Measurements from ENCODE around the gene CDON.

DNA sequence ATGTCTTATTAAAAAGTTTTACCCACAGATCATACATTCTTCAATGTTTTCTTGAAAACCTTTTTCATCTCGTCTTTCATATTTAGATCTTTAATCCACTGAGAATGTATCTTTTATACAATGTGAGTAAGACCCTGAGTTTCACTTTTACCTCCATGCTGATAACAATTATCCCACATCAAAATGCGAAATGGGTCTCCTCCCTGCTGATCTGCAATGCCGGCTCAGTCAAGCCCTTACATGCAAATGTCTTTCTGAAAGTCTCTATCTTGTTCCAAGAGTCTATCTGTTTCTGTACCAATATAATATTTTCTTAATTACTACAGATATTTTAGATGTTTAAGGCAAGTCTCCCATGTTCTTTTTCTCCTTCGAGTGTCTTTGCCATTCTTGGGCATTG is 50.9 kb downstream of the CDON start:
- TF ChIP-seq, protein P1, sequence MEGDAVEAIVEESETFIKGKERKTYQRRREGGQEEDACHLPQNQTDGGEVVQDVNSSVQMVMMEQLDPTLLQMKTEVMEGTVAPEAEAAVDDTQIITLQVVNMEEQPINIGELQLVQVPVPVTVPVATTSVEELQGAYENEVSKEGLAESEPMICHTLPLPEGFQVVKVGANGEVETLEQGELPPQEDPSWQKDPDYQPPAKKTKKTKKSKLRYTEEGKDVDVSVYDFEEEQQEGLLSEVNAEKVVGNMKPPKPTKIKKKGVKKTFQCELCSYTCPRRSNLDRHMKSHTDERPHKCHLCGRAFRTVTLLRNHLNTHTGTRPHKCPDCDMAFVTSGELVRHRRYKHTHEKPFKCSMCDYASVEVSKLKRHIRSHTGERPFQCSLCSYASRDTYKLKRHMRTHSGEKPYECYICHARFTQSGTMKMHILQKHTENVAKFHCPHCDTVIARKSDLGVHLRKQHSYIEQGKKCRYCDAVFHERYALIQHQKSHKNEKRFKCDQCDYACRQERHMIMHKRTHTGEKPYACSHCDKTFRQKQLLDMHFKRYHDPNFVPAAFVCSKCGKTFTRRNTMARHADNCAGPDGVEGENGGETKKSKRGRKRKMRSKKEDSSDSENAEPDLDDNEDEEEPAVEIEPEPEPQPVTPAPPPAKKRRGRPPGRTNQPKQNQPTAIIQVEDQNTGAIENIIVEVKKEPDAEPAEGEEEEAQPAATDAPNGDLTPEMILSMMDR (IDR thresholded peaks at IDR 0.05): no peak
- TF ChIP-seq POLR2A (IDR thresholded peaks at IDR 0.05; ENCODE audit: low read length) (no peak), EHF (CRISPR knock-in tag; IDR thresholded peaks at IDR 0.05) (no peak), MAX (IDR thresholded peaks at IDR 0.05) (no peak), FOSL2 (IDR thresholded peaks at IDR 0.05) (no peak), FOSL2 (CRISPR knock-in tag; IDR thresholded peaks at IDR 0.05) (no peak), CEBPB (IDR thresholded peaks at IDR 0.05) (no peak), EP300 (IDR thresholded peaks at IDR 0.05) (no peak), KDM1A (IDR thresholded peaks at IDR 0.05; ENCODE audit: low read depth) (no peak), NPAS2 (CRISPR knock-in tag; IDR thresholded peaks at IDR 0.05; ENCODE audit: borderline replicate concordance) (no peak), SREBF2 (IDR thresholded peaks at IDR 0.05) (no peak)
- TF ChIP-seq, protein P2, sequence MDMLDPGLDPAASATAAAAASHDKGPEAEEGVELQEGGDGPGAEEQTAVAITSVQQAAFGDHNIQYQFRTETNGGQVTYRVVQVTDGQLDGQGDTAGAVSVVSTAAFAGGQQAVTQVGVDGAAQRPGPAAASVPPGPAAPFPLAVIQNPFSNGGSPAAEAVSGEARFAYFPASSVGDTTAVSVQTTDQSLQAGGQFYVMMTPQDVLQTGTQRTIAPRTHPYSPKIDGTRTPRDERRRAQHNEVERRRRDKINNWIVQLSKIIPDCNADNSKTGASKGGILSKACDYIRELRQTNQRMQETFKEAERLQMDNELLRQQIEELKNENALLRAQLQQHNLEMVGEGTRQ (IDR thresholded peaks at IDR 0.05): no peak
- TF ChIP-seq, protein P3, sequence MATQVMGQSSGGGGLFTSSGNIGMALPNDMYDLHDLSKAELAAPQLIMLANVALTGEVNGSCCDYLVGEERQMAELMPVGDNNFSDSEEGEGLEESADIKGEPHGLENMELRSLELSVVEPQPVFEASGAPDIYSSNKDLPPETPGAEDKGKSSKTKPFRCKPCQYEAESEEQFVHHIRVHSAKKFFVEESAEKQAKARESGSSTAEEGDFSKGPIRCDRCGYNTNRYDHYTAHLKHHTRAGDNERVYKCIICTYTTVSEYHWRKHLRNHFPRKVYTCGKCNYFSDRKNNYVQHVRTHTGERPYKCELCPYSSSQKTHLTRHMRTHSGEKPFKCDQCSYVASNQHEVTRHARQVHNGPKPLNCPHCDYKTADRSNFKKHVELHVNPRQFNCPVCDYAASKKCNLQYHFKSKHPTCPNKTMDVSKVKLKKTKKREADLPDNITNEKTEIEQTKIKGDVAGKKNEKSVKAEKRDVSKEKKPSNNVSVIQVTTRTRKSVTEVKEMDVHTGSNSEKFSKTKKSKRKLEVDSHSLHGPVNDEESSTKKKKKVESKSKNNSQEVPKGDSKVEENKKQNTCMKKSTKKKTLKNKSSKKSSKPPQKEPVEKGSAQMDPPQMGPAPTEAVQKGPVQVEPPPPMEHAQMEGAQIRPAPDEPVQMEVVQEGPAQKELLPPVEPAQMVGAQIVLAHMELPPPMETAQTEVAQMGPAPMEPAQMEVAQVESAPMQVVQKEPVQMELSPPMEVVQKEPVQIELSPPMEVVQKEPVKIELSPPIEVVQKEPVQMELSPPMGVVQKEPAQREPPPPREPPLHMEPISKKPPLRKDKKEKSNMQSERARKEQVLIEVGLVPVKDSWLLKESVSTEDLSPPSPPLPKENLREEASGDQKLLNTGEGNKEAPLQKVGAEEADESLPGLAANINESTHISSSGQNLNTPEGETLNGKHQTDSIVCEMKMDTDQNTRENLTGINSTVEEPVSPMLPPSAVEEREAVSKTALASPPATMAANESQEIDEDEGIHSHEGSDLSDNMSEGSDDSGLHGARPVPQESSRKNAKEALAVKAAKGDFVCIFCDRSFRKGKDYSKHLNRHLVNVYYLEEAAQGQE (IDR thresholded peaks at IDR 0.05): no peak
